Progenitor cell of endocrine pancreas (in vitro differentiated cells): ENCODE data around the gene ZNF138. TPM values are rescaled to one million over a fixed set of nuclear protein-coding genes. Genes with fewer than 3 reads are reported as not detected.
"Not testable (repeated sequence)": the region's sequence is repeated elsewhere in the genome, so short reads cannot be mapped to it uniquely, and the experiment has no call there.

Source experiments
- DNase-seq: peaks from one replicate; pipeline ENCODE4 v3.0.0; 2021; ENCODE audit warnings: low spot score; ENCODE audit not compliant: unreplicated experiment
- H3K27ac Mint-ChIP-seq: 2 replicates; pipeline ENCODE4 v1.8.0; 2021; ENCODE audit warnings: mild to moderate bottlenecking, moderate library complexity, mixed read lengths
- H3K27me3 Mint-ChIP-seq: 2 replicates; pipeline ENCODE4 v1.8.0; 2021; ENCODE audit warnings: mixed read lengths
- H3K36me3 Mint-ChIP-seq: 2 replicates; pipeline ENCODE4 v1.8.0; 2022; ENCODE audit warnings: mixed read lengths; ENCODE audit not compliant: insufficient read depth
- H3K4me1 Mint-ChIP-seq: 2 replicates; pipeline ENCODE4 v1.8.0; 2021; ENCODE audit warnings: low read depth, mixed read lengths
- H3K4me3 Mint-ChIP-seq: 2 replicates; pipeline ENCODE4 v1.8.0; 2021; ENCODE audit warnings: low read depth, mild to moderate bottlenecking, moderate library complexity, mixed read lengths
- H3K9me3 Mint-ChIP-seq: 2 replicates; pipeline ENCODE4 v1.8.0; 2021; ENCODE audit warnings: low read depth, mixed read lengths
- total RNA-seq: library from RNA; stranded (reverse); gene quantifications from 2 replicates; pipeline ENCODE4 v1.2.1, GENCODE V29; 2021
- TF ChIP-seq, protein P1 (sequence below): fragments of 200-600 bp; sonication (generic); IDR thresholded peaks from one replicate; pipeline ENCODE4 v1.5.0; 2021; ENCODE audit warnings: antibody characterized with exemption, mild to moderate bottlenecking; ENCODE audit not compliant: unreplicated experiment

ZNF138 gene
- total RNA-seq, 1 donor from 2014 or later, result 21.3 TPM

DNA sequence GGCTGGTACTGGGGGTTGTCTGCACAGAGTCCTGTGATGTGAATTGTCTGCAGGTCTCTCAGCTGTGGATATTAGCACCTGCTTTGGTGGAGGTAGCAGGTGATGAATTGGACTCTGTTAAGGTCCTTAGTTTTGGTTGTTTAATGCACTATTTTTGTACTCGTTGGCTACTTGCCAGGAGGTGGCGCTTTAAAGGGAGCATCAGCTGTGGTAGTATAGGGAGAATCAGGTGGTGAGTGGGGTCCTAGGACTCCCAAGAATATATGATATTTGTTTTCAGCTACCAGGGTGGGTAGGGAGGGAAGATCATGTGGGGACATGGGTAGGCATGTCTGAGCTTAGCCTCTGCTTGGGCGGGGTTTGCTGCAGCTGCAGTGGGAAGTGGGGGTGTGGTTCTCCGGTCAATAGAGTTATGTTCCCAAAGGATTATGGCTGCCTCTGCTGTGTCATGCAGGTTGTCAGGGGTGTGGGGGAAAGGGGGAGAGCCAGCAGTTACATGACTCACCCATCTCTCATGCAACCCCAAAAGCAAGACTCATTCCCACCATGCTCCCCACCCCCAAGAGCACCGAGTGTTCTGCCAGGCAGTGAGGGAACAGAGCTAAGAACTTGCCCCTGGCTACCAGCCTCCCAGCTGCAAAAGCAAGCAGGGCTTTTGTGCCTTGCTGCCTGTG, 55.2 kb downstream of the ZNF138 start:
- no peaks in the 10 kb centered on the region for H3K4me1 Mint-ChIP-seq
- H3K27me3 Mint-ChIP-seq, result no peaks in the 10 kb centered on the region
- H3K4me3 Mint-ChIP-seq, result no peak overlapping the region
- H3K9me3 Mint-ChIP-seq, result peaks cover 17% of the 10 kb centered on the region
- no peak overlapping the region for H3K27ac Mint-ChIP-seq
- no peak for DNase-seq
- H3K36me3 Mint-ChIP-seq, result no peaks in the 10 kb centered on the region
- TF ChIP-seq, protein P1, sequence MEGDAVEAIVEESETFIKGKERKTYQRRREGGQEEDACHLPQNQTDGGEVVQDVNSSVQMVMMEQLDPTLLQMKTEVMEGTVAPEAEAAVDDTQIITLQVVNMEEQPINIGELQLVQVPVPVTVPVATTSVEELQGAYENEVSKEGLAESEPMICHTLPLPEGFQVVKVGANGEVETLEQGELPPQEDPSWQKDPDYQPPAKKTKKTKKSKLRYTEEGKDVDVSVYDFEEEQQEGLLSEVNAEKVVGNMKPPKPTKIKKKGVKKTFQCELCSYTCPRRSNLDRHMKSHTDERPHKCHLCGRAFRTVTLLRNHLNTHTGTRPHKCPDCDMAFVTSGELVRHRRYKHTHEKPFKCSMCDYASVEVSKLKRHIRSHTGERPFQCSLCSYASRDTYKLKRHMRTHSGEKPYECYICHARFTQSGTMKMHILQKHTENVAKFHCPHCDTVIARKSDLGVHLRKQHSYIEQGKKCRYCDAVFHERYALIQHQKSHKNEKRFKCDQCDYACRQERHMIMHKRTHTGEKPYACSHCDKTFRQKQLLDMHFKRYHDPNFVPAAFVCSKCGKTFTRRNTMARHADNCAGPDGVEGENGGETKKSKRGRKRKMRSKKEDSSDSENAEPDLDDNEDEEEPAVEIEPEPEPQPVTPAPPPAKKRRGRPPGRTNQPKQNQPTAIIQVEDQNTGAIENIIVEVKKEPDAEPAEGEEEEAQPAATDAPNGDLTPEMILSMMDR, result no peak

DNA sequence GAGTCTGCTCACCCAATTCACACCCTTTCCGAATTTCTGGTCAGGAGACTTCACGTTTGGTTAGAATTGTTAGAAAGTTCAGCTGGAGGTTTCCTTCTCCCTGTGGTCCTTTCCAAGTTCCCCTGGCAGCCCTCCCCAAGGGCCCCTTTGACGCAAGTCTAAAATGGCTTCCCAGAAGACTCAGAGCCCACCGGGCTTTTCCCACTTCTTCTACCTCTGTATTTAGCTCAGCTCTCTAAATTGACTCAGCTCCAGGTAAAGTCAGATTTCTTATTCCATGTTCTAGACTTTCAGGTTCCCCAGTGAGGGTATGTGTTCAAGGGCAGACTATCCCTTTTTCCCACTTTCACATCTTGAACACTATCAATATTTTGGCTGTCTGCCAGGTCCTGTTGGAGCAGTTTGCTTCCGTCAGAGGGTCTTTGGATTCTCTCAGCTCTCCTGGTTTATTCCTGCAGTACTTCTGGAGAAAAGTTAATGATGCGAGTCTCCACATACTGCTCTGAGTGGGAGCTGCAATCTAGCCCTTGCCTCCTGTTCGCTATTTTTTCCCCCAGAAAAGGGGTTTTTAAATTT, 55.8 kb downstream of the ZNF138 start:
- Mint-ChIP-seq H3K4me3 (no peak overlapping the region), H3K36me3 (no peaks in the 10 kb centered on the region), H3K9me3 (peaks cover 15% of the 10 kb centered on the region), H3K27ac (no peak overlapping the region), H3K27me3 (no peaks in the 10 kb centered on the region), H3K4me1 (no peaks in the 10 kb centered on the region)
- no peak for DNase-seq
- TF ChIP-seq, protein P1, result no peak

DNA sequence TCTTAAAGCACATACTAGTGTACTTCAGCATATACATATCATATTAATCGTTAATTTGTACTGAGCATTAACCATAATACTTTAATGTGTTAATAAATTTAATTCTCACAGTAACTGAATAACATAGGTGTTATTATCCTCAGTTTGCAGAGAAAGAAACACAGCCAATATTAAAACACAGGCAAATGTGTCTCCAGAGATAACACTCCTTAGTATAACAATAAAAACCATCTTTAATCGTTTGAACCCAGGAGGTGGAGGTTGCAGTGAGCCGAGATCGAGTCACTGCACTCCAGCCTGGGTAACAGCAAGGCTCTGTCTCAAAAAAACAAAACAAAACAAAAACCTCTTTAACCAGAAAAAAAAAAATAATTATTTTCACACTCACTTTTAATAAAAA, 59.5 kb downstream of the ZNF138 start:
- Mint-ChIP-seq H3K4me1 (no peaks in the 10 kb centered on the region), H3K36me3 (no peaks in the 10 kb centered on the region), H3K27me3 (no peaks in the 10 kb centered on the region), H3K4me3 (no peak overlapping the region), H3K27ac (no peak overlapping the region), H3K9me3 (no peaks in the 10 kb centered on the region)
- no peak for DNase-seq
- TF ChIP-seq, protein P1, result no peak

DNA sequence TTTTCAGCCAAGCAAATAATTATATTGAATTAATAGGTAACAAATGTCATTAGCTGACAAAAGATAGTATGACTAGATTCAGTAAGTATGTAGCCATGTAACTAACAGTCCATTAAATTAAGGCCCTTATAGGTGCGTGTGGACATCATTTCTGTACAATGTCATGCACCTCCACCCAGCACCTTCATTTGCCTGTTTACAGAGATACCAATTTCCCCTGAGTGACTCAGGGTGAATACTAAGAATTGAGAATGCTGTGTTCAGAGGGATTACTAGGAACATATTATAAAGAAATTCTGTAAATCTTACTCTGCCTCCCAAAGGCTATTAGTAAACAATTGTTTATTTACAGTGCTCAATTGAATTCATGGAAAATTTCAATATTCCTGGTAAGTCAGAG, 60.7 kb downstream of the ZNF138 start:
- TF ChIP-seq, protein P1, result no peak
- Mint-ChIP-seq H3K4me1 (no peaks in the 10 kb centered on the region), H3K27ac (no peak overlapping the region), H3K9me3 (no peaks in the 10 kb centered on the region), H3K4me3 (no peak overlapping the region), H3K36me3 (no peaks in the 10 kb centered on the region), H3K27me3 (no peaks in the 10 kb centered on the region)
- DNase-seq, result no peak

DNA sequence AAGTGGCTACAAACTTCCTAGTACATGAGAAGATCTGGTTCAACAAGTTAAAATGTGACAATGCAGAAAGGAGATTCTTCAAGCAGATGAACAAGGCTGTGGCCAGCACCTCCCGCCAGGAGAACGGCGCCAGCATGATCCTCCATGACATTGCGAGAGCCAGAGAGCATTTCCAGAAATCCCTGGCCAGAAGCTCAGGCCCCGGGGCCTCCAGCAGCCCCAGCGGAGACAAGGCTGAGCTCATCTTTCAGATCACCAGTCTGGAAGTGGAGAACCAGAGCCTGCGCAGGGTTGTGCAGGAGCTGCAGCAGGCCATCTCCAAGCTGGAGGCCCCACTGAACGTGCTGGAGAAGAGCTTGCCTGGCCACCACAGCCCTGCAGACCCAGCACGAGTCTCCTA, 68.8 kb downstream of the ZNF138 start:
- Mint-ChIP-seq H3K4me3 (no peak overlapping the region), H3K36me3 (no peaks in the 10 kb centered on the region), H3K27me3 (no peaks in the 10 kb centered on the region), H3K27ac (no peak overlapping the region), H3K4me1 (no peaks in the 10 kb centered on the region), H3K9me3 (peaks cover 20% of the 10 kb centered on the region)
- no peak for DNase-seq
- TF ChIP-seq, protein P1, result no peak

DNA sequence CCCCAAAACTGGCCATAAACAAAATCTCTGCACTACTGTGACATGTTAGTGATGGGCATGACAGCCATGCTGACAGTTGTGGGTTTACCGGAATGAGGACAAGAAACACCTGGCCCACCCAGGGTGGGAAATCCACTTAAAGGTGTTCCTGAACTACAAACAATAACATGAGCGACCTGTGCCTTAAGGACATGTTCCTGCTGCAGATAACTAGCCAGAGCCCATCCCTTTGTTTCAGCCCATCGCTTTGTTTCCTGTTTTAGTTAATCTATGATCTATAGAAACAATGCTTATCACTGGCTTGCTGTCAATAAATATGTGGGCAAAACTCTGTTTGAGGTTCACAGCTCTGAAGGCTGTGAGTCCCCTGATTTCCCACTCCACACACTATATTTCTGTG, 69.3 kb downstream of the ZNF138 start:
- H3K9me3 Mint-ChIP-seq, result peaks cover 23% of the 10 kb centered on the region
- H3K36me3 Mint-ChIP-seq, DNase-seq, H3K4me1 Mint-ChIP-seq, H3K27me3 Mint-ChIP-seq, H3K4me3 Mint-ChIP-seq, H3K27ac Mint-ChIP-seq: not testable (repeated sequence)
